Measurements from ENCODE around the gene NOX5.

GRCh38 chr15:69011641-69012040 lies 2.9 kb upstream of the NOX5 start:
- TF ChIP-seq CTCF (conservative IDR thresholded peaks at IDR 0.05; ENCODE audit: low read depth, low read length) (no peak), POLR2A (IDR thresholded peaks at IDR 0.05; ENCODE audit: low read depth, low read length) (no peak), RFX5 (IDR thresholded peaks at IDR 0.05; ENCODE audit: low read depth, low read length) (no peak), BHLHE40 (IDR thresholded peaks at IDR 0.05; ENCODE audit: low read depth, low read length) (no peak), SMC3 (IDR thresholded peaks at IDR 0.05; ENCODE audit: low read depth, low read length) (no peak), CHD1 (IDR thresholded peaks at IDR 0.05; ENCODE audit: low read depth, low read length) (no peak), MAZ (IDR thresholded peaks at IDR 0.05; ENCODE audit: borderline replicate concordance, low read depth, low read length) (no peak), CEBPB (IDR thresholded peaks at IDR 0.05; ENCODE audit: low read depth, low read length) (no peak), RAD21 (IDR thresholded peaks at IDR 0.05; ENCODE audit: low read length) (no peak), MXI1 (IDR thresholded peaks at IDR 0.05; ENCODE audit: borderline replicate concordance, low read depth, low read length) (no peak), FOS (IDR thresholded peaks at IDR 0.05; ENCODE audit: low read depth, low read length) (no peak), MAFK (IDR thresholded peaks at IDR 0.05; ENCODE audit: low read depth, low read length) (no peak)
